ENCODE results near the gene SH3RF3. TPM values are rescaled to one million over a fixed set of nuclear protein-coding genes. Genes with fewer than 3 reads are reported as not detected.

Gene SH3RF3
- total and polyA plus RNA-seq, 9 of the 15 experiments (the other 6 are each of a cell fraction or from before 2014, with no cell fraction given): 0.02 TPM; not detected in 8

DNA sequence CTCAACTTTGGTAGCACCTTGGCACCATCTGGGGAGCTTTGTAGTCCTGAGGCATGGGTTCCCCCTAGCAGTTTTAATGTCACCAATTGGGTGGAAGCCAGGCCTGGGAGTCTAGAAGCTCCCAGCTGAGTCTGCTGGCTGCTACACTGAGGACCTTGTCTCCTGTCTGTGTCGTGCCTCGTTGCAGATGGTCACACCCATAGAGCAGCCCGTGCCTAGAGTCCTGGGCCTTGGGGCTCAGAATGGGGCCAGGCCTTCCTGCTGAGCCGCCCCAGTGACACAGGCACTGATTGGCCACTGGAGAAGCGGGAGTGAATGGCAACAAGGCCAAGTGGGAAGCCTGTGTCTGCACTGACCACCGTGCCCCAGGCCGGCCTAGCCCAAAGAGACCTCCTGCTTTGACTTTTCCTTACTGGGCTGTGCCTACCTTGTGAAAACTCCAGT is 113.2 kb downstream of the SH3RF3 start (continued):
- TF ChIP-seq BRD4 (IDR thresholded peaks at IDR 0.05) (no peak), SMC3 (conservative IDR thresholded peaks at IDR 0.05; ENCODE audit: insufficient read depth, low read depth, low read length) (no peak), ZNF586 (CRISPR knock-in tag; conservative IDR thresholded peaks at IDR 0.05) (no peak), JUND (IDR thresholded peaks at IDR 0.05; ENCODE audit: borderline replicate concordance, low read depth, low read length) (no peak), JUND (tag; IDR thresholded peaks at IDR 0.05; ENCODE audit: borderline replicate concordance, low read depth, low read length) (no peak), FOXK1 (CRISPR knock-in tag; IDR thresholded peaks at IDR 0.05; ENCODE audit: borderline replicate concordance) (no peak)

DNA sequence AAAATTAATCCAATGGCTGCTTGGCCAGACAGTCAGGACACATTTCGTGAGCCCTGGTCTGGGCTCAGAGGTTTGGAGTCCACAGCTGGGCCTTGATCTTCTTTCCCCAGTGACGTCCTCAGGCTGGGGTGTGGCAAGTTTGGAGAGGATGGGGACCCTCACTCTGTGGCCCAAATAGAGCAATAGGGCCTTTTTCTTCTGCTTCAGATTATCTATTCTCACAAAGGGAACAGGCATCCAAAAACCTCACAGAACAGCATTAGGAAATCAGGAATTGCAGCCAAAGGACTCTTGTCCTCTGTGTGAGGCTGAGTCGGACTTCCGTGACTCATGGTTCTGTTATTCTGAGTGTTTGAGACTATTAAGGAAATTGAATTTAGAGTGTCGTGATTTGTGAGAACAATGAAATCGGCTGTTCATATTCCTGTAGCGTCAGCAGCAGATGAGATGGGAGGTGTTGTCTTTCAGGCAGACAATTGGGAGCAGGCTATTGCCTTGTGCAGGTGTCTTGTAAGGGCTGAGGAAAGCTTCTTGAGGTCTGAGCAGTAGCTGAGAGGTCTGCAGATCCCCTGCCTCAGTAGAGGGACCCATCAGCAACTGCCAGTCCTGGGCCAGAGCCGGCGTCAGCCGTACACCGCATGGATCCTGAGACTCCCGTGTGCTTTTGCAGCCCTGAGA is 113.8 kb downstream of the SH3RF3 start:
- Histone ChIP-seq H3K36me3 (ENCODE audit: control insufficient read depth, insufficient read depth, low read length) (no peaks in the 10 kb centered on the region), H3K79me2 (ENCODE audit: control insufficient read depth, insufficient read depth, low read length) (no peaks in the 10 kb centered on the region), H3K9me3 (replicated peaks; ENCODE audit: control insufficient read depth, insufficient read depth, low read depth, low read length) (no peaks in the 10 kb centered on the region), H3K9me1 (ENCODE audit: control insufficient read depth, insufficient read depth, low read length) (no peaks in the 10 kb centered on the region), H3K4me3 (no peak overlapping the region), H3K4me1 (replicated peaks in 1 of 2; ENCODE audit: control insufficient read depth in 2 of 2, insufficient read depth in 2 of 2, low read length in 2 of 2) (no peaks in the 10 kb centered on the region), H3K9ac (ENCODE audit: insufficient read depth in 1 of 2, low read depth in 2 of 2, low read length in 2 of 2) (no peak overlapping the region), H3K4me2 (ENCODE audit: insufficient read depth, low read length) (no peak overlapping the region), H4K20me1 (replicated peaks; ENCODE audit: control insufficient read depth, insufficient read depth, low read length) (peaks cover 3% of the 10 kb centered on the region; the same call in 1 of the 2 replicates), H3K27me3 (ENCODE audit: control insufficient read depth in 2 of 2, insufficient read depth in 2 of 2, low read length in 2 of 2) (peaks cover 22 to 56% of the 10 kb centered on the region in 2 experiments; a peak in 3 of 5 replicates), H3K27ac (ENCODE audit: extremely low read depth, low read depth, low read length) (no peak overlapping the region), H2AFZ (ENCODE audit: low read depth, low read length) (no peak overlapping the region)
- no peak for FAIRE-seq
- no TSS peak for BruUV-seq (replicated peaks)
- no peak for ATAC-seq
- 7% methylated on average over 11 of the region's 12 CpGs for WGBS (ENCODE audit: insufficient coverage, low coverage, missing lambda C conversion rate)
- intact Hi-C loops (cut with micrococcal nuclease): no loop called here
- POLR2A ChIA-PET: interaction anchor here (0.7 kb wide), 1 partner anchor 17 kb away, joined by 3 read pairs; no protein-coding TSS in a partner anchor
- CTCF ChIA-PET (ENCODE audit: low intra/inter-chr PET ratio): no interaction called here
- in situ Hi-C loops (cut with MboI): no loop called here
- DNase-seq (ENCODE audit: extremely low read depth in 1 of 4, low spot score in 3 of 4): no peak
- no peak for TF ChIP-seq DIDO1 (tag; IDR thresholded peaks at IDR 0.05; ENCODE audit: low read depth)
- no peak for TF ChIP-seq SMAD3 (CRISPR knock-in tag; conservative IDR thresholded peaks at IDR 0.05)
- TF ChIP-seq ZFP36 (IDR thresholded peaks at IDR 0.05; ENCODE audit: low read depth, low read length, partially characterized antibody): no peak
- TF ChIP-seq, protein P1, sequence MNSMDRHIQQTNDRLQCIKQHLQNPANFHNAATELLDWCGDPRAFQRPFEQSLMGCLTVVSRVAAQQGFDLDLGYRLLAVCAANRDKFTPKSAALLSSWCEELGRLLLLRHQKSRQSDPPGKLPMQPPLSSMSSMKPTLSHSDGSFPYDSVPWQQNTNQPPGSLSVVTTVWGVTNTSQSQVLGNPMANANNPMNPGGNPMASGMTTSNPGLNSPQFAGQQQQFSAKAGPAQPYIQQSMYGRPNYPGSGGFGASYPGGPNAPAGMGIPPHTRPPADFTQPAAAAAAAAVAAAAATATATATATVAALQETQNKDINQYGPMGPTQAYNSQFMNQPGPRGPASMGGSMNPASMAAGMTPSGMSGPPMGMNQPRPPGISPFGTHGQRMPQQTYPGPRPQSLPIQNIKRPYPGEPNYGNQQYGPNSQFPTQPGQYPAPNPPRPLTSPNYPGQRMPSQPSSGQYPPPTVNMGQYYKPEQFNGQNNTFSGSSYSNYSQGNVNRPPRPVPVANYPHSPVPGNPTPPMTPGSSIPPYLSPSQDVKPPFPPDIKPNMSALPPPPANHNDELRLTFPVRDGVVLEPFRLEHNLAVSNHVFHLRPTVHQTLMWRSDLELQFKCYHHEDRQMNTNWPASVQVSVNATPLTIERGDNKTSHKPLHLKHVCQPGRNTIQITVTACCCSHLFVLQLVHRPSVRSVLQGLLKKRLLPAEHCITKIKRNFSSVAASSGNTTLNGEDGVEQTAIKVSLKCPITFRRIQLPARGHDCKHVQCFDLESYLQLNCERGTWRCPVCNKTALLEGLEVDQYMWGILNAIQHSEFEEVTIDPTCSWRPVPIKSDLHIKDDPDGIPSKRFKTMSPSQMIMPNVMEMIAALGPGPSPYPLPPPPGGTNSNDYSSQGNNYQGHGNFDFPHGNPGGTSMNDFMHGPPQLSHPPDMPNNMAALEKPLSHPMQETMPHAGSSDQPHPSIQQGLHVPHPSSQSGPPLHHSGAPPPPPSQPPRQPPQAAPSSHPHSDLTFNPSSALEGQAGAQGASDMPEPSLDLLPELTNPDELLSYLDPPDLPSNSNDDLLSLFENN (IDR thresholded peaks at IDR 0.05; ENCODE audit: low read depth in 2 of 2, low read length in 2 of 2): no peak
- TF ChIP-seq FOXM1 (IDR thresholded peaks at IDR 0.05; ENCODE audit: low read depth): no peak
- no peak for TF ChIP-seq FOXM1 (CRISPR knock-in tag; IDR thresholded peaks at IDR 0.05; ENCODE audit: low read depth)
- no peak for TF ChIP-seq ZNF224 (CRISPR knock-in tag; IDR thresholded peaks at IDR 0.05)
- TF ChIP-seq TRIM28 (IDR thresholded peaks at IDR 0.05): no peak
- TF ChIP-seq ZNF561 (CRISPR knock-in tag; conservative IDR thresholded peaks at IDR 0.05): no peak
- TF ChIP-seq HNRNPK (IDR thresholded peaks at IDR 0.05; ENCODE audit: low read depth, low read length, poor library complexity, severe bottlenecking): no peak
- TF ChIP-seq PRMT5 (CRISPR knock-in tag; IDR thresholded peaks at IDR 0.05): no peak
- TF ChIP-seq NR2C2 (CRISPR knock-in tag; IDR thresholded peaks at IDR 0.05): no peak
- no peak for TF ChIP-seq NR2C2 (tag; IDR thresholded peaks at IDR 0.05)
- TF ChIP-seq ILK (tag; IDR thresholded peaks at IDR 0.05; ENCODE audit: borderline replicate concordance, low read depth): no peak
